Ishikawa (cell line): ENCODE measurements around the gene FAM221A.

Experiments used
- CEBPB ChIP-seq: IDR thresholded peaks from 2 replicates; pipeline ENCODE4 v1.6.1; 2012
- CREB1 ChIP-seq: IDR thresholded peaks from 2 replicates; pipeline ENCODE4 v1.6.1; 2012; ENCODE audit warnings: low read depth
- EGR1 ChIP-seq: IDR thresholded peaks from 2 replicates; pipeline ENCODE4 v1.6.1; 2012
- EP300 ChIP-seq: IDR thresholded peaks from 2 replicates; pipeline ENCODE4 v1.6.1; 2012; ENCODE audit warnings: borderline replicate concordance
- FOXM1 ChIP-seq: IDR thresholded peaks from 2 replicates; pipeline ENCODE4 v1.6.1; 2012; ENCODE audit warnings: low read depth, borderline replicate concordance
- MAX ChIP-seq: IDR thresholded peaks from 2 replicates; pipeline ENCODE4 v1.6.1; 2012
- NFIC ChIP-seq: IDR thresholded peaks from 2 replicates; pipeline ENCODE4 v1.6.1; 2012
- RAD21 ChIP-seq: IDR thresholded peaks from 2 replicates; pipeline ENCODE4 v1.6.1; 2012; ENCODE audit warnings: low read depth
- REST ChIP-seq: IDR thresholded peaks from 2 replicates; pipeline ENCODE4 v1.6.1; 2012; ENCODE audit warnings: low read depth, mild to moderate bottlenecking
- TAF1 ChIP-seq: IDR thresholded peaks from 2 replicates; pipeline ENCODE4 v1.6.1; 2012; ENCODE audit warnings: low read depth, mild to moderate bottlenecking
- TCF12 ChIP-seq: IDR thresholded peaks from 2 replicates; pipeline ENCODE4 v1.6.1; 2012; ENCODE audit warnings: low read depth
- TEAD4 ChIP-seq: IDR thresholded peaks from 2 replicates; pipeline ENCODE4 v1.6.1; 2012
- YY1 ChIP-seq: IDR thresholded peaks from 2 replicates; pipeline ENCODE4 v1.6.1; 2012; ENCODE audit warnings: low read depth
- ZBTB7A ChIP-seq: IDR thresholded peaks from 2 replicates; pipeline ENCODE4 v1.6.1; 2012; ENCODE audit warnings: low read depth
- TF ChIP-seq, protein P1 (sequence below): IDR thresholded peaks from 2 replicates; pipeline ENCODE4 v1.6.1; 2012

FAM221A gene

DNA sequence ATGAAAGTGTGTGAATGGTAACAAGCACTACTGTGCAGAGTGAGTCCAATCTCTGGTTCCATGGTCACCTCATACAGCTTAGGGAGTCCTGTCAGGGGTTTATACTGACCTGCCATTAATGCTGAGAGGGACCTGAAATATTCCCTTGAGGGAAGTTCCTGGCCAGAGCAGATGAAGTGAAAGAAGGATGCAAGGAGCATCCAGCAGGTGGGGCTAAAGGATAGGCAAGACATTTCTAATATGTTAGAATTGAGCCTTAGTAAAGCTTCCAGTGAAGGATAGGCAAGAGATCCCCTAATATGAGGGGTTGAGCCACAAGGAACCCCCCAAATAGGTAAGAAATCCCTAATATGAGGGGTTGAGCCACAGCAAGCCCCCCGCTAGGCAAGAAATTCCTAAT, 25.5 kb upstream of the FAM221A start:
- TF ChIP-seq FOXM1, result no peak
- no peak for TF ChIP-seq TAF1
- TF ChIP-seq RAD21, result peak; percentile 85

GRCh38 chr7:23655433-23655832, 24.6 kb upstream of the FAM221A start:
- TF ChIP-seq FOXM1, result no peak
- no peak for TF ChIP-seq EGR1
- no peak for TF ChIP-seq REST
- TF ChIP-seq YY1, result no peak

DNA sequence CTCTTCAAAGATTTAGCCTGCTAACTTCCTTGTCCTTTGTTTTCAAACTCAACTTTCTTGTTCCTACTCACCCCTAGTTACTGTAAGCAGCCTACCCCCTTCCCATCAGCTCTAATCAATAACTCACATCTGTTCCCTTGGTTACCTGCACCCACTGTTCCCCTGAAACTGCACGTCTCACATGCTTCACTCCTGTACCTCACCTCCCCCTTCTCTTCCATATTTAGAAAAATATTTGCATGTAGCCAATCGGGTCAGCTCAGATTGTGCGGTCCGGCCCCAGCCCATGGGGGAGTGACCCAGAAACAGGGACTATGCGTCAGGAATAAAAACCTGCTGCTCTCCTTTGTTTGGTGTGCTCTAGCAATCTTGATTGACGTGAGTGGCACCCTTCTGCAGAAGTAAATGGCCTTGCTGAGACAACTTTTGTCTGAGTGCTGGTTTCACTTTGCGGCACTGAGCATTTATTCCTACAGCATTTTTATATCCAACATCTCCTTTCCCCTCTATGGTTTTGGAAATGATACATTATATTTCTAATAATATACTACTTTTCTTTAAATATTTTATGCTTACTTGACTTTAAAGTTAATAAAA, 21.1 kb upstream of the FAM221A start:
- TF ChIP-seq REST (no peak), EGR1 (no peak), EP300 (no peak), TEAD4 (no peak), MAX (no peak), CREB1 (no peak), TCF12 (no peak), FOXM1 (no peak), YY1 (no peak)
- TF ChIP-seq, protein P1, sequence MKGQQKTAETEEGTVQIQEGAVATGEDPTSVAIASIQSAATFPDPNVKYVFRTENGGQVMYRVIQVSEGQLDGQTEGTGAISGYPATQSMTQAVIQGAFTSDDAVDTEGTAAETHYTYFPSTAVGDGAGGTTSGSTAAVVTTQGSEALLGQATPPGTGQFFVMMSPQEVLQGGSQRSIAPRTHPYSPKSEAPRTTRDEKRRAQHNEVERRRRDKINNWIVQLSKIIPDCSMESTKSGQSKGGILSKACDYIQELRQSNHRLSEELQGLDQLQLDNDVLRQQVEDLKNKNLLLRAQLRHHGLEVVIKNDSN, result no peak

DNA sequence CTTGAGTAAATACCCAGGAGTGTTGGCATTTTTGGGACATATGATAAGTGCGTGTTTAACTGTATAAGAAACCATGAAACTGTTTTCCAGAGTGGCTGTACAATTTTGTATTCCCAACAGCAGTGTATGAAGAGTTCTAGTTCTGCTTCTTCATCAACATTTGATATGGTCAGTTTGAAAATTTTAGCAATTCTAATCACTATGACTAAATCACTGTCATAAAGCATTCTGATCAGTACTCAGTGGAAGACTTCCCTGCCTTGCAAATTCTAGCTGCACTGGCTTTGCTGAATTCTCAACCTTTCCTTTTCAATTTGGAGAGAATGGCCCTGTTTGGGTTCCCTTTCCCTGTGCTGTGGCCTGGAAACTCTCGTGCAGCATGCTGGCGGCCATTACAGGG, 18.6 kb upstream of the FAM221A start:
- TF ChIP-seq TCF12 (no peak), EP300 (no peak), MAX (no peak), CEBPB (no peak), FOXM1 (no peak), RAD21 (no peak), NFIC (no peak), CREB1 (no peak), EGR1 (no peak), ZBTB7A (no peak), YY1 (no peak), TEAD4 (no peak), TAF1 (no peak), REST (no peak)
- TF ChIP-seq, protein P1, result no peak
